WERI-Rb-1 (cell line): Measurements from ENCODE around the gene SPPL2B.

ENCODE experiments used
- DNase-seq: peaks from one replicate; pipeline ENCODE4 v3.0.0-alpha.2; 2020
- H3K27ac ChIP-seq: fragments of 250-450 bp; sonication (Bioruptor Pico); 2 replicates; pipeline ENCODE4 v1.5.1; 2020; ENCODE audit warnings: mild to moderate bottlenecking, moderate library complexity
- H3K27me3 ChIP-seq: fragments of 250-450 bp; sonication (Bioruptor Pico); 2 replicates; pipeline ENCODE4 v1.5.1; 2021; ENCODE audit warnings: mild to moderate bottlenecking, low read depth, moderate library complexity; ENCODE audit not compliant: insufficient read depth, severe bottlenecking
- H3K36me3 ChIP-seq: fragments of 250-450 bp; sonication (Bioruptor Pico); 2 replicates; pipeline ENCODE4 v1.5.1; 2020; ENCODE audit warnings: mild to moderate bottlenecking, moderate library complexity
- H3K4me3 ChIP-seq: 2 replicates; pipeline ENCODE4 v1.5.1; 2011; ENCODE audit warnings: low read depth, mild to moderate bottlenecking, control low read depth, low read length
- H3K9me3 ChIP-seq: fragments of 250-450 bp; sonication (Bioruptor Pico); 2 replicates; pipeline ENCODE4 v1.5.1; 2021; ENCODE audit warnings: mild to moderate bottlenecking, moderate library complexity; ENCODE audit not compliant: severe bottlenecking
- TF ChIP-seq, protein P1 (sequence below): IDR thresholded peaks from 2 replicates; pipeline ENCODE4 v1.5.1; 2011; ENCODE audit warnings: low read depth, mild to moderate bottlenecking, control low read depth, inconsistent platforms, low read length

The SPPL2B gene

DNA sequence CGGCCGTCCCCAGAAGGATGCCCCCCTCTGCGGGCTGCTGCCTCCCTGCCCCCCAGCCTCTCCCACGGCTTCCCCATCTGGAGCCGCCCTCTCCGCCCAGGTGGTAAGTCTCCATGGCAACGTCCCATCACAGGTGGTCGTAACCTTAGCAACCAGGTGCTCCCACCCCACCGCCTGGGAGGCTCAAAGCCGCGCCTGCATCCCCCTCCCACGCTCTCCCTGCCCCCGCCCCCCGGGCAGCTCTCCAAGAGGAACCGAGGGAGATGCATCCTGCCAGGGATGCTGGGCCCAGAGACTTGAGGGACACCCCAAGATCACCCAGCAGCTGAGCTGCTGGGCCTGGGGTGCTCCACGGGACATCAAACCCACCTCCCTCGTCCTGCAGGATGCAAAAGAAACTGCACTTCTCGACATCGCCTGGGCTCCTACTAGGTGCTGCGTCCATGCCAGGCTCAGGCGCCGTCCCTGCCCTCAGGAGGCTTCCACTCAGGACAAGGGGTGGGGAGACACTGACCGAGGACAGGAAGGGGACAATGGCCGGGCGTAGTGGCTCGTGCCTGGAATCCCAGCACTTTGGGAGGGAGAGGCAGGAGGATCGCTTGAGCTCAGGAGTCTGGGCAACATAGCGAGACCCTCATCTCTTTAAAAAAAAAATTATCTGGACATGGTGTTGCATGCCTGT is 15.5 kb upstream of the SPPL2B start:
- Histone ChIP-seq H3K36me3 (no peaks in the 10 kb centered on the region), H3K27ac (no peak overlapping the region), H3K9me3 (peaks cover 9% of the 10 kb centered on the region), H3K27me3 (no peaks in the 10 kb centered on the region), H3K4me3 (no peak overlapping the region)
- DNase-seq = no peak
- TF ChIP-seq, protein P1, sequence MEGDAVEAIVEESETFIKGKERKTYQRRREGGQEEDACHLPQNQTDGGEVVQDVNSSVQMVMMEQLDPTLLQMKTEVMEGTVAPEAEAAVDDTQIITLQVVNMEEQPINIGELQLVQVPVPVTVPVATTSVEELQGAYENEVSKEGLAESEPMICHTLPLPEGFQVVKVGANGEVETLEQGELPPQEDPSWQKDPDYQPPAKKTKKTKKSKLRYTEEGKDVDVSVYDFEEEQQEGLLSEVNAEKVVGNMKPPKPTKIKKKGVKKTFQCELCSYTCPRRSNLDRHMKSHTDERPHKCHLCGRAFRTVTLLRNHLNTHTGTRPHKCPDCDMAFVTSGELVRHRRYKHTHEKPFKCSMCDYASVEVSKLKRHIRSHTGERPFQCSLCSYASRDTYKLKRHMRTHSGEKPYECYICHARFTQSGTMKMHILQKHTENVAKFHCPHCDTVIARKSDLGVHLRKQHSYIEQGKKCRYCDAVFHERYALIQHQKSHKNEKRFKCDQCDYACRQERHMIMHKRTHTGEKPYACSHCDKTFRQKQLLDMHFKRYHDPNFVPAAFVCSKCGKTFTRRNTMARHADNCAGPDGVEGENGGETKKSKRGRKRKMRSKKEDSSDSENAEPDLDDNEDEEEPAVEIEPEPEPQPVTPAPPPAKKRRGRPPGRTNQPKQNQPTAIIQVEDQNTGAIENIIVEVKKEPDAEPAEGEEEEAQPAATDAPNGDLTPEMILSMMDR = no peak

- Histone ChIP-seq H3K4me3 (no peak overlapping the region), H3K27ac (no peak overlapping the region), H3K9me3 (peaks cover 9% of the 10 kb centered on the region), H3K36me3 (no peaks in the 10 kb centered on the region), H3K27me3 (no peaks in the 10 kb centered on the region)
- no peak for DNase-seq
- TF ChIP-seq, protein P1 = no peak
Measured at GRCh38 chr19:2315121-2315817, 13.2 kb upstream of the SPPL2B start.

- Histone ChIP-seq H3K27ac (peak overlapping the region; percentile 52), H3K9me3 (peaks cover 9% of the 10 kb centered on the region)
- peak; percentile 86 for DNase-seq
Measured at GRCh38 chr19:2315818-2316353, 12.6 kb upstream of the SPPL2B start.

DNA sequence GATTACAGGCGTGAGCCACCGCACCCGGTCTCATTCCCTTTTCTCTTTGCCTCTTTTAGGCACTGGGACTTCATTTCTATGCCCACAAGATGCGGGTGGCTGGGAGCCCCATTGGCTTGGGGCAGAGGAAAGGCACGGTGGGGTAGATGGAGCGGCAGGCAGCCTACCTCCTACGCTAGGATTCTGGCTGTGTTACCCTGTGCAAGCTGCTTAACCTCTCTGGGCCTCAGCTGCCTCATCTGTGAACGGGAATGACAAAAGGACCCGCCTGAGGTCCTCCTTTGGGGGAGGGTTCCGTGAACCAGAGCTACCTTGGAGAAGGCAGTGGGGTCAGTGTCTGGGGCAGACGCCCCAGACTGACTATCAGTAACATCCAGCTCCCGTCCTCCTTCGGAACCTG is 11.2 kb upstream of the SPPL2B start:
- peaks cover 9% of the 10 kb centered on the region for H3K9me3 ChIP-seq
- H3K27ac ChIP-seq = no peak overlapping the region
- H3K27me3 ChIP-seq = no peaks in the 10 kb centered on the region
- TF ChIP-seq, protein P1 = no peak
- H3K4me3 ChIP-seq = no peak overlapping the region
- no peak for DNase-seq
- H3K36me3 ChIP-seq = peaks cover 7% of the 10 kb centered on the region

More at GRCh38 chr19:2315818-2316353, 12.6 kb upstream of the SPPL2B start:
- peak overlapping the region; percentile 26 for H3K4me3 ChIP-seq
- TF ChIP-seq, protein P1 = peak; percentile 89
- no peaks in the 10 kb centered on the region for H3K36me3 ChIP-seq
- H3K27me3 ChIP-seq = no peaks in the 10 kb centered on the region

DNA sequence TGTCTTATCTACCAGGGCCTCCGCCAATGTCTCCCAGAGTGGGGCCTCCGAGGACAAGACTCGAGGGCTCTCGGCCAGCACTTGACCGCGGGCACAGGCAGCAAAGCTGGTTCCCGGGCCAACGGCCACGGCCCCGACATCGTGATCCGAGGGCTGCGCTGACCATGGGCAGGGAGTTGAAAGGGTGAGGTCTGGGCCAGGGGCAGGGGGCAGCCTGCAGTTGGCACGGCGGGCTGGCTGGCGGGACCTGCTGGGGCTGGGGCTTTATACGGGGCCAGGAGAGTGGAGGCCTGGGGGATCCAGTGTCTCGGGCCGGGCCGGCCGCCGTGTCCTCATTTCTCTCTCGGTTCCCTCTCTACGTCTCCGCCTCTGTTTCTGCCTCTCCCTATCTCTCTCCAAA is 10.7 kb upstream of the SPPL2B start:
- TF ChIP-seq, protein P1 = no peak

More for the DNA sequence above, 10.7 kb upstream of the SPPL2B start:
- H3K27ac ChIP-seq = no peak overlapping the region
- no peaks in the 10 kb centered on the region for H3K27me3 ChIP-seq
- no peak overlapping the region for H3K4me3 ChIP-seq
- DNase-seq = no peak
- H3K9me3 ChIP-seq = peaks cover 9% of the 10 kb centered on the region
- H3K36me3 ChIP-seq = peaks cover 11% of the 10 kb centered on the region
